ENCODE results near the gene DONSON.

Gene DONSON

DNA sequence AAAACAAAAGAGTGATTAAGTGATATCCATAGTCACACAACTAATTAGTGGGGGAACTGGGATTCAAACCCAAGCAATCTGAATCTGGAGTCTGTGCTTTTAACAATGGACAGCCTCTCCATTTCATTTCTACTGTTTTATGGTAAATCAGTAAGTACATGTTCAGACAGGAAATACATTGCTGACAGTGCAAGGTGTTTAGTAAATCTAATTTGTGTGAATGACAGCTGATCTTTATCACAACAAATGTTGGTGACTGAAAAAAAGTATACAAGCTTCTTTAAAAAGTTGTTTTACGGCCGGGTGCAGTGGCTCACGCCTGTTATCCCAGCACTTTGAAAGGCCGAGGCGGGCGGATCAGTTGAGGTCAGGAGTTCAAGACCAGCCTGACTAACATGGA is 20.6 kb downstream of the DONSON start:
- Histone ChIP-seq H3K36me3 (peaks cover 70% of the 10 kb centered on the region), H3K4me1 (no peaks in the 10 kb centered on the region), H3K9ac (no peak overlapping the region), H3K27me3 (no peaks in the 10 kb centered on the region), H3K4me3 (no peak overlapping the region), H4K20me1 (peaks cover 85% of the 10 kb centered on the region), H3K9me3 (no peaks in the 10 kb centered on the region), H3K4me2 (no peak overlapping the region), H3K27ac (no peak overlapping the region)
- no peak for TF ChIP-seq Cebpa-rat (IDR thresholded peaks at IDR 0.05)

- Histone ChIP-seq H3K27ac (no peak overlapping the region), H3K4me2 (no peak overlapping the region), H3K9ac (no peak overlapping the region), H3K4me3 (no peak overlapping the region), H4K20me1 (peaks cover 87% of the 10 kb centered on the region), H3K36me3 (peaks cover 69% of the 10 kb centered on the region), H3K4me1 (no peaks in the 10 kb centered on the region), H3K27me3 (no peaks in the 10 kb centered on the region), H3K9me3 (no peaks in the 10 kb centered on the region)
- TF ChIP-seq Cebpa-rat (IDR thresholded peaks at IDR 0.05) = no peak
Measured at GRCh38 chr21:33566514-33566913, 22.0 kb downstream of the DONSON start.

- Histone ChIP-seq H3K4me3 (no peak overlapping the region), H3K27ac (no peak overlapping the region), H3K9me3 (no peaks in the 10 kb centered on the region), H3K9ac (no peak overlapping the region), H3K36me3 (peaks cover 76% of the 10 kb centered on the region), H3K27me3 (no peaks in the 10 kb centered on the region), H4K20me1 (peaks cover 89% of the 10 kb centered on the region), H3K4me1 (no peaks in the 10 kb centered on the region), H3K4me2 (no peak overlapping the region)
- no peak for TF ChIP-seq Cebpa-rat (IDR thresholded peaks at IDR 0.05)
Measured at GRCh38 chr21:33562389-33562788, 26.1 kb downstream of the DONSON start.

GRCh38 chr21:33561373-33561772 is 27.1 kb downstream of the DONSON start:
- Histone ChIP-seq H3K4me2 (no peak overlapping the region), H4K20me1 (peaks cover 98% of the 10 kb centered on the region), H3K36me3 (peaks cover 80% of the 10 kb centered on the region), H3K9ac (no peak overlapping the region), H3K4me1 (no peaks in the 10 kb centered on the region), H3K9me3 (no peaks in the 10 kb centered on the region), H3K27me3 (no peaks in the 10 kb centered on the region), H3K27ac (no peak overlapping the region), H3K4me3 (no peak overlapping the region)
- TF ChIP-seq Cebpa-rat (IDR thresholded peaks at IDR 0.05) = no peak

GRCh38 chr21:33560965-33561364 is 27.5 kb downstream of the DONSON start:
- peaks cover 84% of the 10 kb centered on the region for H3K36me3 ChIP-seq
- no peaks in the 10 kb centered on the region for H3K4me1 ChIP-seq
- no peak for TF ChIP-seq Cebpa-rat (IDR thresholded peaks at IDR 0.05)
- no peak overlapping the region for H3K9ac ChIP-seq
- no peak overlapping the region for H3K4me3 ChIP-seq
- peaks cover 100% of the 10 kb centered on the region for H4K20me1 ChIP-seq
- H3K4me2 ChIP-seq = no peak overlapping the region
- no peak overlapping the region for H3K27ac ChIP-seq
- H3K27me3 ChIP-seq = no peaks in the 10 kb centered on the region
- no peaks in the 10 kb centered on the region for H3K9me3 ChIP-seq

DNA sequence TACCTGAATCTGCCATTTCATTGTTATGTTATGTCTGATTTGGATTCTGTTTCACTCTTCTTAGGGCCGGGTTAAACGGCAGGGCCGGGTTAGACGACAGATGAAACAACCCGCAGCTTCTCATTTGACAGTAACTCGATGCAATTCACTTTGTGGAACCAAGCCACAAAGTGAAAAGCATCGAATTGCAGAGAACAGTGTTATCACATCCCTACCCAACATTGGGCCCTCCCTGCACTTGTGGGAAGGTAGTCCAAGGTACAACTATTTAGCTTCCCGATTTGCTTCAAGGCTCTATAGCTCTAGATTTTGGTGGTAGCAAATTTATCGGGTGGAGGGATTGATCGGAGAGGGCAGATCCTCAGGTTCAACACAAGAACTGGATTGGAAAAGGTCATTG is 28.7 kb downstream of the DONSON start:
- H4K20me1 ChIP-seq = peaks cover 100% of the 10 kb centered on the region
- H3K4me3 ChIP-seq = no peak overlapping the region
- H3K9ac ChIP-seq = no peak overlapping the region
- H3K36me3 ChIP-seq = peaks cover 91% of the 10 kb centered on the region
- no peaks in the 10 kb centered on the region for H3K9me3 ChIP-seq
- no peak overlapping the region for H3K4me2 ChIP-seq
- no peak overlapping the region for H3K27ac ChIP-seq
- H3K4me1 ChIP-seq = no peaks in the 10 kb centered on the region
- TF ChIP-seq Cebpa-rat (IDR thresholded peaks at IDR 0.05) = no peak
- no peaks in the 10 kb centered on the region for H3K27me3 ChIP-seq

- Histone ChIP-seq H3K4me1 (no peaks in the 10 kb centered on the region), H3K9ac (no peak overlapping the region), H3K36me3 (peaks cover 92% of the 10 kb centered on the region), H3K4me2 (no peak overlapping the region), H4K20me1 (peaks cover 100% of the 10 kb centered on the region), H3K9me3 (no peaks in the 10 kb centered on the region), H3K27ac (no peak overlapping the region), H3K27me3 (no peaks in the 10 kb centered on the region), H3K4me3 (no peak overlapping the region)
- TF ChIP-seq Cebpa-rat (IDR thresholded peaks at IDR 0.05) = no peak
Measured at GRCh38 chr21:33558777-33559421, 29.6 kb downstream of the DONSON start.

DNA sequence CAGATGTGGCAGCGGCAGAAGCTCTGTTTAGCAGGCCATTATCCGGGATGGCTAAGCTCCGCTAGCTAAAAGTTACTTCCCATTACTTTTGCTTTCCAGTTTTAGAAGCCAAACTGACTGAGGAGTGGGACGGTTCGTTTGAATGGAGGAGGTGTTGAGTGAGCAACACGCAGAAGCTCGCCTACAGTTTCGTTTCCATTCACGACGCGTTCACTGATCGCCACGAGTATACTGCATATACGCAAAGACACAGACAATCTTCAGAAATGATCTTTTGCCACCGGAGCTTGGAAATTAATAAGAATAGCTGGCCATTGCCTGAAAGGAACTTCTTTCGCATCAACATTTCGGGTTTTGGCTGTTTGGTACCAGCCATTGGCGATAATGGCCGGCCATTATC is 31.0 kb downstream of the DONSON start:
- H3K9ac ChIP-seq = no peak overlapping the region
- H3K9me3 ChIP-seq = no peaks in the 10 kb centered on the region
- no peak overlapping the region for H3K4me2 ChIP-seq
- peaks cover 100% of the 10 kb centered on the region for H4K20me1 ChIP-seq
- H3K4me1 ChIP-seq = no peaks in the 10 kb centered on the region
- no peak overlapping the region for H3K27ac ChIP-seq
- peaks cover 99% of the 10 kb centered on the region for H3K36me3 ChIP-seq
- H3K4me3 ChIP-seq = no peak overlapping the region
- TF ChIP-seq Cebpa-rat (IDR thresholded peaks at IDR 0.05) = no peak
- no peaks in the 10 kb centered on the region for H3K27me3 ChIP-seq

- H3K4me3 ChIP-seq = no peak overlapping the region
- no peak overlapping the region for H3K9ac ChIP-seq
- H3K4me1 ChIP-seq = no peaks in the 10 kb centered on the region
- H3K36me3 ChIP-seq = peaks cover 100% of the 10 kb centered on the region
- no peak overlapping the region for H3K27ac ChIP-seq
- H3K4me2 ChIP-seq = no peak overlapping the region
- H3K9me3 ChIP-seq = no peaks in the 10 kb centered on the region
- H4K20me1 ChIP-seq = peaks cover 100% of the 10 kb centered on the region
- no peaks in the 10 kb centered on the region for H3K27me3 ChIP-seq
- no peak for TF ChIP-seq Cebpa-rat (IDR thresholded peaks at IDR 0.05)
Measured at GRCh38 chr21:33554982-33555344, 33.5 kb downstream of the DONSON start.

GRCh38 chr21:33554236-33554981 is 34.1 kb downstream of the DONSON start:
- Histone ChIP-seq H3K36me3 (peaks cover 100% of the 10 kb centered on the region), H3K4me1 (no peaks in the 10 kb centered on the region), H4K20me1 (peaks cover 100% of the 10 kb centered on the region), H3K9ac (no peak overlapping the region), H3K9me3 (no peaks in the 10 kb centered on the region), H3K4me2 (no peak overlapping the region), H3K27me3 (no peaks in the 10 kb centered on the region), H3K4me3 (no peak overlapping the region), H3K27ac (no peak overlapping the region)
- no peak for TF ChIP-seq Cebpa-rat (IDR thresholded peaks at IDR 0.05)

Data from BLaER1 (cell line).